GM19324 (cell line): ENCODE data around the gene RLBP1.

ENCODE experiments used
- ATAC-seq: cut with Tn5 transposase; IDR thresholded peaks from one replicate; pipeline ENCODE4 v1.9.1; 2021; ENCODE audit warnings: mild to moderate bottlenecking, moderate library complexity; ENCODE audit not compliant: unreplicated experiment, low FRiP score

The RLBP1 gene

DNA sequence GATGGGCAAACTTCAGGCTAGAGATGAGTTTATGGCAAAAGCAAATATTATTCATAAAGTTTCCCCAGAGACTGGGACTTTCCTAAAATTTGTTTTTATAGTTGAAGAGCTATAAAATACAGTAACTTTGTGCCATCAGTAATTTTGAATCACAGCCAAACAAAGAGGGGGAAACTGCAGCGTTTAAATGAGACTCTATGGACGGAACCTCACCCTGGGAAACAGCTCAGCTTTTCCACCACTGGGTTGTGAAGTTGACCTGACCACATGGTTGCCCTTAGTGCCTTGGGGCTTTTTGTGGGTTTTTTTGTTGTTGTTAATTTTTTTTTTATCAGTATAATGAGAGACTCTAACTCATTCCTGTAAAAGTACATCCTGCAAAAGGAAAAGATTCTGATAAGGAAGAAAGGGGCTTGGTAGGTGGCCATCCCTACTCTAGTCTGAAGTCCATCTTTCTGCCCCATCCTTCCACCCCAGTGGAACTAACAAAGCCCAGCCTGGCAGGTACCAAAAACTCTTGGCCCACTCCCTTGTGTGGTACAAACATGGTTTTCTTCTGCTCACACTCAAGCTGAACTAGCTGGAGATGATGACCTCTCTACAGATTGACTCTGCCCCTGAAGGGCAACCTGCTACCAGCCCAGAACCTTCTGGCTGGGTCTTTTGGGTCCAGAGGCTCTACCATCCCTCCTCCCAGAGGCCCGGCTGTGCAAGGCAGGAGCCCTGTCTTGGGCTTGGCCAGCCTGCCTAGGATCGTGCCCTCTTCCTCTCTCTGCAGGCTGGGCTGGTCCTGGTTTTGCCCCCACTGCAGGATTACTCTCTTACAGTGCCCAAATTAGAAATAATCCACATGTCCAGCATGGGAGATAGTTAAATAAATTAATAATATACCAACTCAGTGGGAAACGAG, 41.2 kb downstream of the RLBP1 start:
- ATAC-seq = no peak

DNA sequence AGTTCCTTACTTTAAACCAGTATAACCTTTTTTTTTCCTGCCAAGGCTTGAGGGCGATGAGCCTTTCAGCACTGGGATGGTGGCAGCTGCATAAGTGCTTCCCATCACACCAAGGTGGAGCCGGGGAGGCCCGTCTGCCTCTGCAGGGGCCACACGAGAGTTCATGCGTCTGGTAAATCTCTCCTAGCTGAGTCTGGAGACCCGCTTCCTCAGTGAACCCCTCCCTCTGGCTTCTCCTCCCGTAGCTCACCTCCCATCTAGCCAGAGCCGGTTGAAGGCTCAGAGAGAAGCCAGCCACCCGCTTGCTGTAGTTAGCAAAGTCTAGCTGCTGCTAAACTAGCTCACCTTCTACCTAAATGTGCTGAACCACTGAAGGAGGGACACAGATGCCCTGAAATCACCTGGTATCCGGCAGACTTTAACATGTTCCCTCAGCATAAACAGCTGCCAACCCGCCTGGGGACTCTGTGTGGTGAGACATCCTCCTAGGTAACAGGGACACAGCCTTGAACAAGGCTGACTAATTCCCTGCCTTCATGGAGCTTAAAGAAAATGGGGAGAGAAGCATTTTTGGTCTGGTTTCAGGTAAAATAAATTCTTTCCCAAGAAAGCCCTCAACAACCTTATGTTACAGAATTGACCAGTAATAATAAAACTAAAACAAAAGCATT, 42.9 kb downstream of the RLBP1 start:
- ATAC-seq = no peak

DNA sequence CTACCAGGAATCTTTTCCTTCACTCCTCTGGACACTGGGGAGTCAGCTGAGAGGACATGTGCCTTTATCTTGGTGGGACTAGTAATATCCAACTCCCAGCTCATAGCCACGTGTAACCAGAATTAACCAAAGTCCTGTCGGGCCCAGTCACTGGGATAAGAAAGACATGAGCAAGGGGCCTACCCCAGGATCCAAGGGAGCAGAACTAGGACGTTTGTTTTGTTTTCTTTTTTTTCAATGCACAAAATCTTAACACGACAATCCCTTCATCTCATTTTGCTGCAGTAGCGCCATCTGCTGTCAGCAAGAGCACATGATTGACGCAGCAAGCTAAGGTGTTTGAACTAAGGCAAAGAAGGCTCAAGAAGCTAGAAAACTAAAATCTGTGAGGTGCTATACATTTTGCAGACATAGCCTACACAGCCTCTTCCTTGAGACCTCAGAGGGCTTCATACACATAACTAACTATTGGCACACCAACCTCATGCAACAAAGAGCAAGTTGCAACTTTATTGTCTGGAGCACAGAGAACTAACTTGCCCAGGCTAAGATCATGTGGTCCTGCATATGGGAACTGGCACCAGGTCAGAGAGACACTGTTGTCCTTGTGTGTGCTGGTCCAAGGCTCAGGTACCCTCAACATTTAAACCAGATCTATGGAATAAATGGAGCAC, 43.6 kb downstream of the RLBP1 start:
- no peak for ATAC-seq

DNA sequence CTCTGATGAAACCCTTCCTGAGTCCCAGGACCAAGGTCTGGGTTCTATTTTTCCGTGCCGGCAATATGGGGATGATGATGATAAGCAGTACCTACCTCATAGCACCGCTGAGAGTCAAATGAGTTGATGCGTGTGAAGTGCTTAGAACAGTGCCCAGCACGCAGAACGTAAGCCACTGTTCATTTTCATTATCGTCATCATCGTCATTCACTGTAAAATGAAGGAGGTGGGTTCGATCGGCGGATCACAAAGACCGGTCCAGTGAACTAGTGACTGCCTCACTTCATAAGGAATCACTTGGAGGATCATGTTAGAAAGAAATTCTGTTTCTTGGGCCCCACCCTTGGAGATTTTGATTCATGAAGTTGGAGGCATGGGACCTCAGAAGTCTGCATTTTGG, 44.3 kb downstream of the RLBP1 start:
- ATAC-seq = no peak

DNA sequence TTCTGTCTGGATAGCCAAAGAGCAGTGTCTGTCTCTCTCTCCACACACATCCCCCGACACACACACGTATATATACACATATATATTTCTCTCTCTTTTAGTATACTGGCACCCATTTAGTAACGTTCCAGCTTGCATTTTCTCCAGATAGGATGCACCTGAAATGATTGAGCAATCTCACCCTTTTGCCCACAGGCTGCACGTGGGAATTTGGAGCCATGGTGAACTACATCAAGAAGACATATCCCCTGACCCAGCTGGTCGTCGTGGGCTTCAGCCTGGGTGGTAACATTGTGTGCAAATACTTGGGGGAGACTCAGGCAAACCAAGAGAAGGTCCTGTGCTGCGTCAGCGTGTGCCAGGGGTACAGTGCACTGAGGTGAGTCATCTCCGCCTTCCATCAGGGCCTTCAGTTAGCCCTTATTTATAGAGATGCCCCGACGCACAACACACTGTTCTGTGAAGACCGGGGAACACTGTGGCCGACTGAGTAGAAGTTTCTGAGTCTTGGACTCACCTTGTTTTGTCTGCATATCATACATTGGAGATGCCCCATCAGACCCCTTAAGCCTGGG, 45.7 kb downstream of the RLBP1 start:
- ATAC-seq = no peak

DNA sequence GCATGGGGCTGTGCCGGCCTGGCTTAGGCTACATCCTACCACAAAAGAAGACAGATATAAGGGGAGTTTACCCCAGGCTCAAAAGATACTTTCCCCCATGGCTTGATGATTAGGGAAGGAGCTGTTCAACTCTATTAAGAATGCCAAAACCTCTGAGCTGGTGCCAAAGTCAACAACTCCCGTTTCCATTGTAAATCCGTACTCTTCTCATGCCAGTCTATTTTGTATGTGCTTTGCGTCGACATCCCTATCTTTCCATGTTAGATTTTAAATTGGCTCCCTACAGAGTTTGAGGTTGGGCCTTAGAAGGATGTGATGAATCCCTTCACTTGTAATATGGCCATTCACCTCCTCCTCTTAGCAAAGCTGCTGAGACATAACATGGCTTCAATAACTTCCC, 46.9 kb downstream of the RLBP1 start:
- ATAC-seq = no peak

DNA sequence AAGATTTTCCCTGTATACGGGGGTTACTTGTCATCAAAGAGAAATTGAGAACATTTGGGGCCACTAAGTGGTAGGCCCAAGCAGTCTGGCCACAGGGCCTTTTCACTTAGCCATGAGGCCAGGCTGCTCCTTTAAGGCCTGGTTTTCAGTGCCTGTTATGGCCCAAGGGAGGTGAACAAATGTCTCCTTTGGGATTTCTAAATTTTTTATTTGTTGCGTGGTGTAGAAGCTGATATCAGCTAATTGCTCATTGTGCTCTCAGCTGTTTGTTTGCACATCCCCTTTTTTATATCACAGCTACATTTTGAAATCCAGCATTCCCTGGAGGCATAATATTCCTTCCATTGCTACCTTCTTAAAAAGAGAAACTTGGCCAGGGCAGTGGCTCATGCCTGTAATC, 48.5 kb downstream of the RLBP1 start:
- no peak for ATAC-seq

DNA sequence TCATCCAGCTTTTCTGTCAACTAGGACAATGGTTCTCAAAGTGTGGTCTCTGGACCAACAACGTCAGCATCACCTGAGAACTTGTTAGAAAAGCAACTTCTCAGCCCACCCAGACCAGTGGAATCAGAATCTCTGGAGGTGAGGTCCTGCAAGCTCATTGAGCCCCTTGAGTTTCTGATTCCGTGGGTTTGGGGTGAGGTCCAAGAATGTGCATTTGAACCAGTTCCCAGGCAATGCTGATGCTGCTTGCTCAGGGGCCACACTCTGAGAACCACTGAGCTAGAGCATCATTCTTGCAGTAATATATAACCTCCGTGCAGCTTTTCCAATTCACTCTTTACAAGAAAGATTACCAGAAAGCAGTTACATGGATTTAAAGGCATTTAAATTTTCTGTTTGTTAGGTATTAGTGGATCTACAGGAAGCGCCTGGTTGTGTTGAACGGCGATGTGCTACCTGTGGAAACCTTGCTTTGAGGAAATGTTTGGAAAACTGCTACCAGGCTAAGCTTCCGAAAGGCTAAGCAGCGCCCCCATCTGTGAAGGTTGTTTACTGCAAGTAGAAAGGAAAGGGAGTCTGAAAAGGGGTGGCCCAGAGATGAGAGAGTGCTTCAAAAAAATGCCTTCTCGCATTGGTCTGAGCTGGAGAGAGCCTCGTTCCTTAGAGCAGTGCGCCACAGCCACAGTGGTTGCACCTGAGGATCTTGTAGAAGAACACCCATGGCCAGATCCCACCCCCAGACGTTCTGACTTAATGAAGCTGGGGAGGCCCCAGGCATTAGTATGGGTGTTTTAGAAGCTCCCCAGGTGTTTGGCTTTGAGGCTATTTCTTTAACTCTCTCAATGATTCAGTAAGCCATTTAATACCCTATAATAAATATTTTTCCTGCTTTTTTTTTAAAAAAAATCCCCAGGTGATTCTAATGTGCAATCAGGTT, 50.0 kb downstream of the RLBP1 start:
- ATAC-seq = no peak

DNA sequence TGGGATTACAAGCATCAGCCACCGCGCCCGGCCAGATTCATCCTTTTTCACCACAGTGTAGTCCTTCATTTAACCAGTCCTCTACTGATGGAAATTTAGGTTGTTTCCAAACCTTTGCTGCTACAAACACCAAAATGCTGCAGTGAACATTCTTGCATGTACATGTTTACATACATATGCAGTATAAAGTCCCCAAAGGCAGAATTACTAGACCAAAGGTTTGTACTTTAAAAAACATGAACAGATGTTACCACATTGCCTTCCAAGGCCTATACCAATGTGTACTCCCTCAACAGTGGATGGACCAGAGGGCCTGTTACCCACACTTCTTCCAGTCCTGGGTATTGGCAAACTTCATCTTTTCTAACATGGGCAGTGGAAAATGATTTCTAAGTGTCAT, 51.0 kb downstream of the RLBP1 start:
- no peak for ATAC-seq

DNA sequence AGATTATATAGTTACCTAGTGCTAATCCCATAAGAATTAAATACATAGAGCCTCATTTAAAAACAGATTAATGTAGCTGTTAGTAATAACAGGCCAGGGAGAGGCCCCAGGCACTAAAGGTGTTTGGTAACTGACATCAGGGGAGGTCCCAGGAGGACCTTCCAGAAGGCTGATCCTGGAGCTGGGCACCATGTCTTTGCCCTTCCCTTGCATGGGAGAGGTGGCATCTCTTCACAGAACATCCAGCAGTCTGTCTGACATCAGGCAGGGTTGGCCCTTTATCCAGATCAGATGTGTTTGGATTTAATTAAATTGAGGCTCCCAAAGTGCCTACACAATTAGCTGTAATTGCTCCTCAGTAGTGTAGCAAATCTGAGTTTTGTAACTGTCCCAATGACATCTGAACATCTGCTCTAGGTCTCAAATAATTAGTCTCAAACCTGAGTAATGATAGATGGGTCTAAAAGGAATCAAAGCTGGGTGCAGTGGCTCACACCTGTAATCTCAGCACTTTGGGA, 53.0 kb downstream of the RLBP1 start:
- no peak for ATAC-seq

DNA sequence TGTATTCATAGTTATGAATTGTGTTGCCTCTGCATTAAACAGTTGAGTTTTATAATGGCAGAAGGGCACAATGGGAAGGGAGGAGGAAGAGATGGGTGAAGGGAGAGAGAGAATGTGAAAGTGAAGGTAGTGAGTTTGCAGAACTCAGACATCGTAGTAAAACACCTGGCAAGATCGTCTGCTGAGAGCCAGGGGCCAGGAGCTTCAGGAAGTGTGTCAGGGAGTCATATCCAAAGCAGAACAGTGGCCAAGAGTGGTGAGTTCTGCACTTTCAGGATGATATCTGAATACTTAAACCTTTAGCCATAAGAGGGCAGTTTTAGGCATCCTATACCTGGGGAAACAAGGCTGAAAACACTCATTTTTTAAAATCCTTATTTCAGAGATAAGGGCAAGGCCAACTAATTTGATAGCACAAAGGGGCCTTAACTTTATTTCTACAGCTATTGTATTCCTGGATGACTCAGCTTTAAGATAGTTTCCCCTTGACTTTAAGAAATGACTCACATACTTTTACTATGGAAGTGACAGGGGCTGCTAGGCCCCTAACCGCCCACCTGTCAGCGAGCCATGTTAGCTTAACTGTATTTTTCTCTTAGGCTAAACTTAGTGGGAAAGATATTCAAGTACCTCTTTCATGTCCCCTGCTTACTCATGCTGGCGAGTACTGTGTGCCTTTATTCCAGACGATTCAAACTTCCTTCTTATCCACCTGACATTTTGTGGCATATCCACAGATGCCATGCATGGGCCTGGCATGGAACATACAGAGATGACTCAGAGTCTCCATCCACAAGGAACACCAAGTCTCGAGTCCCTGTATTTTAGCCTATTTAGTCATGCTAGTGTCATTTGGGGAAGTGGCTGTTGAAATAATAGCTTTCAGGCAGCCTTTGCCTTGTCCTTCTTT, 53.9 kb downstream of the RLBP1 start:
- ATAC-seq = no peak

DNA sequence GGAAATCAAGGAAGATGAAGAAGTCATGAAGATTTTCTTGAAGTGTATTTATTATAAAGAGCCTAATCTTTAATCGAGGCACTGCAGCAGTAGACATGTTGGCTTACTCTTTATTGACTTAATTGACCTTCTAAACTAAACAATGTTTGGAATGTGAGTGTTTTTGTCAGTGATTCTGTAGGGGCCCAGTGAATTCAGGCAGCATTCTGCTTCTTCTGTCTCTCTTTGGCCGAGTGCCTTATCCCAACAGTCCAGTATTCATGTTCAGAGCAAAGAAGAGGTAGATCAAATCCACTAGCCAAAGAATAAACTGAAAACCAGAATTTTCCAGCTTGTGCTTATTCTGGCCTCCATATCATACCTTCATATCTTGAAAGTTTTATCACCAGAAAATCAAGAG, 55.7 kb downstream of the RLBP1 start:
- no peak for ATAC-seq

DNA sequence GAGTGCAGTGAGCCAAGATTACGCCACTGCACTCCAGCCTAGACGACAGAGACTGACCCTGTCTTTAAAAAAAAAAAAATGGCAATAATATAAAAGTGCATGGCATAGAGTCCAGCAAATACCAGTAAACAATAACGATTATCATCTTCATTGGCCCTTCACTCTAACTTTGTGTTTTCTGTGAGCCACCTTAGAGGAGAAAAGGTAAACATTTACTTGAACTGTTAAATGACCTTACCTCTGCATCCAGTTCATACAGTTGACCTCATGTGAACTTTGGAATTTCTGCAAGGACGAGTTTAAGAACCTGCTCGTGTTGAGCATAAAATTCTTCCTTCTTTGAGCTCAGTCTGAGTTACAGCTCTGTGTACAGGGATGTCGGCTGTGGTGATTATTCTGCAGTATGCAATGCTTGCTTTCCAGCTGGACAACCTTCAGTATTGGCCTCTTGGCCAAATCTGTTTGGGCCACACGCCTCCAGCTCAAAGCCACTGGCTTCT, 56.6 kb downstream of the RLBP1 start:
- no peak for ATAC-seq

DNA sequence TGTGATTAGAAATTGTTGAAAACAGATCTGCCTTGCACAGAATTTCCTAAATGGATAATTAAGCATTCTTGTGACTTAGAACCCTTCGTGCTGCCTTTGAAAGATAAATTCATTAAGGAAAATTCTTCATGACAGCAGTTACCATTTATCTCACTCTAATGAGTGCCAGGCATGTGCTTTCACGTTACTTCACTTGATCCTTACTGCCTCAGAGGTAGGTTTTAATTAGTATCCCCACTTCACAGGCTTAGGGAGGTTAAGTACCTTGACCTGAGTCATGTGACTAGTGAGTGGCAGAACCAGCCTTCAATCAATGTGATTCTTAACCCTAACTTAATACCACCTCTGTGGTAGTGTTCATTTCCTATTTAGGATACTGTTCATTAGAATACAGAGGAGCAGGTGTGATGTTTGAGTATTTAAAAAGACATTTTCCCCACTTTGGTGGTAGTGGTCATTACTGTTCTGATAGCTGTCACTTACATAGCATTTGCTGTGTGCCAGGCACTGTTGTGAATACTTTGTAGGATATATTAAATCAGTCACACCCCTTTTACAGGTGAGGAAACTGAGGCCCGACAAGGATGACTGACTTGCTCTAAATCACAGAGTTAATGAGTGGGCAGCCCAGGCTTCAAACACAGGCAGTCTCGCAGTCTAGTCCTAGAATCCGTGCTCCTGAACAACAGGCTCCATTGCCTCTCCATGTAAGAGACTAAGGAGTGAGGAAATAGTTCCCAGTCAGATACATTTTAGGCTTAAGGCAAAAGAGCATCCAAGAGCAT, 57.9 kb downstream of the RLBP1 start:
- no peak for ATAC-seq

DNA sequence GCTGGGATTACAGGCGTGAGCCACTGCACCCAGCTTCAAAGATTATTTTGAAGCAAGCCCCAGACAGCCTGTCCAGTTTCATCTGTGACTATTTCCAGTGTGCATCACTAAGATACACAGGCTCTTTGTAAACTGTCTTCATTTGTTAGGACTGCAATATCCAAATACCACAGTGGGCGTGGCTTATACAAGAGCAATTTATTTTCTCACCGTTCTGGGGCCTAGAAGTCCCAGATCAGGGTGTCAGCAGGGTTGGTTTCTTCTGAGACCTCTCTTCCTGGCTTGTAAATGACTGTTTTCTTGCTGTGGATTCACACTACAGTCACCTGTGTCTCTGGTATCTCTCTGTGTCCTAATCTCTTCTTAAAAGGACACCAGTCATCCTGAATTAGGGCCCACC, 59.7 kb downstream of the RLBP1 start:
- ATAC-seq = no peak
